H9 (cell line): Measurements from ENCODE around the gene FRAS1. TPM values are rescaled to one million over a fixed set of nuclear protein-coding genes. Genes with fewer than 3 reads are reported as not detected.

Experiments
- DNase-seq: peaks from one replicate; pipeline ENCODE4 v3.0.0-alpha.2; 2017
- H2AFZ ChIP-seq: one replicate; pipeline ENCODE4 v1.6.1; 2013; ENCODE audit warnings: mild to moderate bottlenecking, low read length, control low read depth, moderate library complexity
- H2AK5ac ChIP-seq: 2 replicates; pipeline ENCODE4 v1.6.1; 2013; ENCODE audit warnings: low read length, control low read depth, mixed read lengths; ENCODE audit not compliant: insufficient read length
- H2BK120ac ChIP-seq: one replicate; pipeline ENCODE4 v1.6.1; 2013; ENCODE audit warnings: low read depth, mild to moderate bottlenecking, low read length, control low read depth, inconsistent platforms; ENCODE audit not compliant: poor library complexity, severe bottlenecking
- H2BK12ac ChIP-seq: 2 replicates; pipeline ENCODE4 v1.6.1; 2013; ENCODE audit warnings: low read length, control low read depth, mixed read lengths, low read depth; ENCODE audit not compliant: insufficient read length
- H2BK15ac ChIP-seq: 2 replicates; pipeline ENCODE4 v1.6.1; 2013; ENCODE audit warnings: low read depth, low read length, control low read depth
- H2BK20ac ChIP-seq: one replicate; pipeline ENCODE4 v1.6.1; 2013; ENCODE audit warnings: low read depth, mild to moderate bottlenecking, low read length, control low read depth, inconsistent platforms; ENCODE audit not compliant: poor library complexity, severe bottlenecking
- H2BK5ac ChIP-seq: 2 replicates; pipeline ENCODE4 v1.6.1; 2013; ENCODE audit warnings: low read length, control low read depth, mixed read lengths; ENCODE audit not compliant: insufficient read length
- H3K14ac ChIP-seq: 2 replicates; pipeline ENCODE4 v1.6.1; 2013; ENCODE audit warnings: low read length, control low read depth; ENCODE audit not compliant: insufficient read depth
- H3K18ac ChIP-seq: 2 replicates; pipeline ENCODE4 v1.6.1; 2013; ENCODE audit warnings: low read depth, mild to moderate bottlenecking, mixed read lengths, low read length, control low read depth; ENCODE audit not compliant: insufficient read length
- H3K23ac ChIP-seq: 2 replicates; pipeline ENCODE4 v1.6.1; 2013; ENCODE audit warnings: low read length, control low read depth, mixed read lengths, low read depth; ENCODE audit not compliant: insufficient read length
- H3K23me2 ChIP-seq: 2 replicates; pipeline ENCODE4 v1.6.1; 2013; ENCODE audit warnings: low read depth, mild to moderate bottlenecking, mixed read lengths, low read length, control low read depth; ENCODE audit not compliant: insufficient read length, poor library complexity, severe bottlenecking
- H3K27ac ChIP-seq: 2 replicates; pipeline ENCODE4 v1.5.1; 2013; ENCODE audit warnings: low read length, control low read depth, mixed read lengths, low read depth; ENCODE audit not compliant: insufficient read length
- H3K27me3 ChIP-seq: 2 replicates; pipeline ENCODE4 v1.6.1; 2013; ENCODE audit warnings: low read length, control low read depth, inconsistent platforms; ENCODE audit not compliant: insufficient read depth
- H3K4ac ChIP-seq: 2 replicates; pipeline ENCODE4 v1.6.1; 2013; ENCODE audit warnings: low read depth, mild to moderate bottlenecking, control low read depth, inconsistent platforms, low read length, moderate library complexity
- H3K4me1 ChIP-seq: 2 replicates; pipeline ENCODE4 v1.6.1; 2013; ENCODE audit warnings: low read length, control low read depth, inconsistent platforms; ENCODE audit not compliant: insufficient read depth
- H3K4me2 ChIP-seq: 2 replicates; pipeline ENCODE4 v1.6.1; 2013; ENCODE audit warnings: low read length, control low read depth, mixed read lengths; ENCODE audit not compliant: insufficient read length, insufficient read depth
- H3K56ac ChIP-seq: 2 replicates; pipeline ENCODE4 v1.6.1; 2013; ENCODE audit warnings: low read depth, mild to moderate bottlenecking, mixed read lengths, low read length, control low read depth; ENCODE audit not compliant: insufficient read length
- H3K79me1 ChIP-seq: 2 replicates; pipeline ENCODE4 v1.6.1; 2013; ENCODE audit warnings: low read depth, mild to moderate bottlenecking, moderate library complexity, low read length, control low read depth, inconsistent platforms; ENCODE audit not compliant: insufficient read depth, poor library complexity, severe bottlenecking
- H3K79me2 ChIP-seq: 2 replicates; pipeline ENCODE4 v1.6.1; 2013; ENCODE audit warnings: low read length, control low read depth, inconsistent platforms; ENCODE audit not compliant: insufficient read depth
- H3K9ac ChIP-seq: 2 replicates; pipeline ENCODE4 v1.6.1; 2013; ENCODE audit warnings: low read length, control low read depth, mixed read lengths; ENCODE audit not compliant: insufficient read length; ENCODE audit errors: extremely low read depth
- H3K9me3 ChIP-seq: one replicate; pipeline ENCODE4 v1.6.1; 2013; ENCODE audit warnings: low read depth, low read length, inconsistent platforms; ENCODE audit not compliant: control insufficient read depth
- H3T11ph ChIP-seq: one replicate; pipeline ENCODE4 v1.6.1; 2013; ENCODE audit warnings: mild to moderate bottlenecking, low read length, control low read depth, inconsistent platforms
- H4K20me1 ChIP-seq: one replicate; pipeline ENCODE4 v1.6.1; 2013; ENCODE audit not compliant: control insufficient read depth, insufficient read length, insufficient read depth
- H4K5ac ChIP-seq: 2 replicates; pipeline ENCODE4 v1.6.1; 2013; ENCODE audit warnings: low read depth, mild to moderate bottlenecking, mixed read lengths, low read length, control low read depth; ENCODE audit not compliant: insufficient read length
- H4K8ac ChIP-seq: replicated peaks from 2 replicates; pipeline ENCODE4 v1.6.1; 2013; ENCODE audit warnings: low read length, control low read depth, mixed read lengths, low read depth; ENCODE audit not compliant: insufficient read length
- H4K91ac ChIP-seq: 2 replicates; pipeline ENCODE4 v1.6.1; 2013; ENCODE audit warnings: low read depth, mild to moderate bottlenecking, moderate library complexity, mixed read lengths, low read length, control low read depth; ENCODE audit not compliant: insufficient read length
- H3K27ac Mint-ChIP-seq, 3 experiments: 2 replicates in 2 of 3; 3 replicates in 1 of 3; pipeline ENCODE4 v1.8.0; 2020 to 2021; ENCODE audit warnings: mixed read lengths in 3 of 3, mild to moderate bottlenecking in 1 of 3, moderate library complexity in 1 of 3
- H3K27me3 Mint-ChIP-seq: 2 replicates; pipeline ENCODE4 v1.8.0; 2021; ENCODE audit warnings: low read depth, mild to moderate bottlenecking, moderate library complexity, mixed read lengths
- H3K36me3 Mint-ChIP-seq, 3 experiments: 2 replicates in 2 of 3; 3 replicates in 1 of 3; pipeline ENCODE4 v1.8.0; 2020 to 2021; ENCODE audit warnings: low read depth in 3 of 3, mixed read lengths in 3 of 3; ENCODE audit not compliant: insufficient read depth in 1 of 3
- H3K4me1 Mint-ChIP-seq, 2 experiments: 2 replicates each; pipeline ENCODE4 v1.8.0; 2020; ENCODE audit warnings: mixed read lengths in 2 of 2
- H3K4me3 Mint-ChIP-seq, 2 experiments: 2 replicates in 1 of 2; 3 replicates in 1 of 2; pipeline ENCODE4 v1.8.0; 2020 to 2021; ENCODE audit warnings: mild to moderate bottlenecking in 2 of 2, mixed read lengths in 2 of 2, moderate library complexity in 1 of 2
- H3K9me3 Mint-ChIP-seq, 2 experiments: 2 replicates in 1 of 2; 3 replicates in 1 of 2; pipeline ENCODE4 v1.8.0; 2020; ENCODE audit warnings: mild to moderate bottlenecking in 2 of 2, mixed read lengths in 2 of 2, moderate library complexity in 1 of 2
- CTCF ChIP-seq: fragments of 200-600 bp; sonication (generic); conservative IDR thresholded peaks from 3 replicates; pipeline ENCODE4 v1.8.0; 2021; ENCODE audit warnings: antibody characterized with exemption, mild to moderate bottlenecking
- WGBS: extraction: QIAGEN DNeasy Blood & Tissue Kit; methylation state at CpG from one replicate; pipeline ENCODE4 v1.1.7; 2013; ENCODE audit warnings: missing lambda C conversion rate, low lambda C conversion rate, mixed read lengths; ENCODE audit not compliant: insufficient read length; ENCODE audit errors: extremely low coverage; 5-methylcytosine and 5-hydroxymethylcytosine counted together
- total RNA-seq: library from RNA; stranded (reverse); gene quantifications from 2 replicates; pipeline ENCODE4 v1.2.1, GENCODE V29; 2021

FRAS1 gene
- total RNA-seq, 1 experiment from 2014 or later = 58.5 TPM

- Histone ChIP-seq H3K9me3 (no peaks in the 10 kb centered on the region), H2AK5ac (no peak overlapping the region), H3K14ac (no peak overlapping the region), H2BK20ac (no peak overlapping the region), H4K91ac (no peak overlapping the region), H4K20me1 (no peaks in the 10 kb centered on the region), H3K23me2 (no peaks in the 10 kb centered on the region), H3K27me3 (no peaks in the 10 kb centered on the region), H3K23ac (no peak overlapping the region), H2BK15ac (no peak overlapping the region), H2AFZ (no peak overlapping the region), H3K18ac (no peak overlapping the region), H3K56ac (no peak overlapping the region), H3K4ac (no peak overlapping the region), H2BK120ac (no peak overlapping the region), H2BK12ac (no peak overlapping the region), H3K4me2 (no peak overlapping the region), H3K27ac (no peak overlapping the region), H4K5ac (no peak overlapping the region), H3K79me1 (peaks cover 14% of the 10 kb centered on the region), H3T11ph (no peak overlapping the region), H3K79me2 (peaks cover 13% of the 10 kb centered on the region; the same call in 1 of the 2 replicates), H4K8ac (no peak overlapping the region), H2BK5ac (no peak overlapping the region), H3K4me1 (peaks cover 6% of the 10 kb centered on the region; the same call in 1 of the 2 replicates), H3K9ac (no peak overlapping the region)
- Mint-ChIP-seq H3K9me3 (no peaks in the 10 kb centered on the region), H3K36me3 (peaks cover 0 to 9% (median 3%) of the 10 kb centered on the region in 3 experiments; a peak in 2 of 7 replicates), H3K4me1 (peaks cover 30 to 40% of the 10 kb centered on the region in 2 experiments), H3K4me3 (no peak overlapping the region), H3K27me3 (no peaks in the 10 kb centered on the region; the same call in 1 of the 2 replicates), H3K27ac (peak overlapping the region in 1 of 3 experiments; percentile 28; a peak in 1 of 7 replicates)
- no peak for TF ChIP-seq CTCF
- DNase-seq = no peak
- no CpG with 5 or more reads among the region's 6 CpGs for whole genome bisulfite sequencing
Measured at GRCh38 chr4:78155616-78156105, 98.5 kb downstream of the FRAS1 start.
